GM18520 (cell line): ENCODE results near the gene EPRS1.

Experiments
- ATAC-seq: cut with Tn5 transposase; IDR thresholded peaks from one replicate; pipeline ENCODE4 v1.9.1; 2021; ENCODE audit not compliant: unreplicated experiment

Gene EPRS1

DNA sequence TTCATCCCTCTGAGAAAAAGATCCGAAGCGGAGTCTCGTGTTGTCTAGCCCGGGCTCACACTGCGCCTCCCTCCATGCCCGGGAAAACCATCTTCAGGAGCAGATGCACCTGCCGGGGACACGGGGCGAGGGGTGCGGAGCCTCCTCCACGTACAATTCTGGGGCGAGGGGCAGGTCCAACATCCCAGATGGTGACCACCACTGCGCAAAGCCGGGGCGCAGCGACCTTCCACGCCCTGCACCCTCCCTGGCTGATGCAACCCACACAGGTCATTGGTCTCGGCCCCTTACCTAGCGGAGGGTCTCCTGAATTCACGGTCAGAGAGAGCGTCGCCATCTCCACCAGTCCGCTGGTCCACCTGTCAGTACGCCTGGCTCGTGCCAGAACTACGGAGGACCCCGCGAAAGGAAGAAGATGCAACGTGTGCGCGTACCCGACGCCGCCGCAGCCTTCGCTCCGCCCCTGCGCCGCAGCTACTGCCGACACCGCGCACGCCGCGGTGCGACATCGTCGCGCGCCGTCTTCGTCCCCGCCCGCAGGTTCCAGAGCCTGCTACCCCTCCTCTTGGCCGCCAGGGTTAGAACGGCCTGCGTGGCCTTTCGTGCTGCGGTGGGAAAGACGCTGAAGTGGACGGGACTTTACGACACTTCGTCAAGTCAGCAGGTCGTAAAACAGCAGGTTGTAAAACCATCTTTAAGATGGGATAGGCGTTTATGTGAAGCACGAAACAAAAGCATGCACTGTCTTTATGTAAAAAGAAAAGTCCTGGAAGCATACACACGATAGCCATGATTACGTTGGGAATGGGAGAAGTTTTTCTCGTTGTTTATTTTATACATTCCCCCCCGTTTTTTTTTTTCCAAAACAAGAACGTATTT, at the start of gene EPRS1:
EPRS1 (minus strand) TSS at position 454 of the 879 bp plus-strand sequence; CDS start at position 337, 117 bp downstream.
- ATAC-seq: peak; percentile 98

DNA sequence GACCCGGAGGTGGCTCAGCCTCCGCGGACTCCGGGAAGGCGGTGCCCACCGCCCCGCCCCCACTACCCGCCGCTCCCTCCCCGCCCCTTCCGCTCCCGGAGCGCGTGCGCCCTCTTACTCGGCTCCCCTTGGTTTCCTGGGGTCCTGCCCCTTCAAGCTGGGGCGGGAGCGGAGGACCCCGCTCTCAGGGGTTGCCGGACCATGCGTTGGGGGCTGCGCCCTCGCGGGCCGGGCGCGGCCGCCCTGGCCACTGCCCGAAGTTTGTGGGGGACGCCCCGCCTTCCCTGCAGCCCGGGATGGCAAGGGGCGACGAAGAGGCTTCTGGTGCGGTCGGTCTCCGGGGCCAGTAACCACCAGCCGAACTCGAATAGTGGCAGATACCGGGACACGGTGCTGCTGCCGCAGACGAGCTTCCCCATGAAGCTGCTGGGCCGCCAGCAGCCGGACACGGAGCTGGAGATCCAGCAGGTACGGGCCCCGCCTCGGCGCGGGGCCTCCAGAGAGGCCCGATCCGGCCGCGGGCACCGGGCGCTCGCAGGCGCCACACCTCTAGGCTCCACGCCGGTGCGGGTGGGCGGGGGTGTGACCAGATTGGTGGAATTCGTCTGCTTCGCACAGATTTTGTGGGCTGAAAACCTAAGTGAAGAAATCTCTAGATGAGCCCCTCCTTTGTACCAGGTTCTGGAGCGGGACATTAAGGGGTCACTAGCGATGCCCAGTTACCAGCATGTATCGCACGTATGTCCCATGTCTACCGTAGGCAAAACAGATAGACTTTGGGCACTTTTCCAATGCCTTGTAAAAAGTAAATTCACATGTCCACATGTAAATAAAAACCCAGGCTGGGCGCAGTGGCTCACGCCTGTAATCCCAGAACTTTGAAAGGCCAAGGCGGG, 48.0 kb upstream of the EPRS1 start, which contains the start of gene IARS2:
IARS2 (plus strand) TSS at position 117 of the 896 bp plus-strand sequence; CDS start at position 202, 85 bp downstream.
- ATAC-seq: peak; percentile 43

GRCh38 chr1:220093361-220094015, 47.2 kb upstream of the EPRS1 start:
- ATAC-seq: peak; percentile 5

DNA sequence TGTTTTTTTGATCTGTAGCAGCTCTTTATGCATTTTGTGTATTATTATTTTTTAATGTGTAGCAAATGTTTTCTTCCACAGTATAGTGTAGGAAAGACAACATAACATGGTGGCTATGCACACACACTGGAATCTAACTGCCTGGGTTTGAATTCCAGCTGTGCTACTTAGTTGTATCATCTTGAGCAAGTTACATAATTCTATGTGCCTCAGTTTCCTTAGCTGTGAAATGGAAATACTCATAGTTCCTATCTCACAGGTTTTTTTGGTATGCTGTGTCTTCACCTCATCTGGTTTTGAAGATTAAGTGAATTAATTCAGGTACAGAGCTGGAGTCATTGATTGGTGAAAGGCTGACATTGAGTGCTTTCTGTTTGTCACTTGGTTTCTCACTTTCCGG, 46.4 kb upstream of the EPRS1 start:
- ATAC-seq: no peak

DNA sequence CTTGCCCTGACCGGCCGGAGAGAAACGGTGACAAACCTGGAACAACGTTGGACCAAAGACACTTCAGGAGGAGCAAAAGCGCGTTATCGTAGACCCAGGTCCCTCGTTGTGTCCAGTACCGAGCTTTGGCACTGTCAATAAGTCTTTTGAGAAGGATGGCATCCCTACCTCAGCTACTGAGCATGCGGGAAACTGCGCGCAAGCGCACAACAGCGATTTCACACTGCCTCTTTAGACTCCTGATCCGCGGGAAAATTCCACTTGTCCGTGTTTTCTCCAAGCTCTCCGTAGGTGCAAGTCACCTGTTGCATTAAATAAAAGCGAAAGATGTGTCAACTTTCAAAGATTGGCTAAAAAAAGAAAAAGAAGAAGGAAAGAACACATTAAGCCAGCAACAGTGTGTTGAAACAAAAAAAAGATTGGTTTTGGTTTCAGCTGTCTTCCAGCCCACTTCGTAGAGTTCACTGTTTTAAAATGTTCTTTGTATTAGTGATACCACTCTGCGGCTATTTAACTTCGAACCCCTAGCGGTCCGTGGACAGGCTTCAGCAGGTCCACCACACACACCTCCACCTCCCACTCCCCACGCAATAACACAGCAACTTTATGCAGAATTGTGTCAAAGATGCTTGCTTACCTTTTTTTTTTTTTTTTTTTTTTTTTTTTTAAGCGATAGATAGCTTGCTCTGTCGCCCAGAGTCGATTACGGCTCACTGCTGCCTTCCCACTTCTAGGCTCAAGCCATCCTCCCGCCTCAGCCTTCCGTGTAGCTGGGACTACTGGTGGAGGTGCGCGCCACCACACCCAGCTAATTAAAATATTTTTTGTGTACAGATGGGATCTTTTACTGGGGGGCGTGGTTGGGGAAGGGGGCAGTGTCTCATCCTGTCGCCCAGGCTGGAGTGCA, 43.6 kb upstream of the EPRS1 start, which contains the start of gene BPNT1:
BPNT1 (minus strand) TSS at position 139 of the 907 bp plus-strand sequence. CDS start 9,942 bp downstream, outside the sequence.
- peak; percentile 47 for ATAC-seq

DNA sequence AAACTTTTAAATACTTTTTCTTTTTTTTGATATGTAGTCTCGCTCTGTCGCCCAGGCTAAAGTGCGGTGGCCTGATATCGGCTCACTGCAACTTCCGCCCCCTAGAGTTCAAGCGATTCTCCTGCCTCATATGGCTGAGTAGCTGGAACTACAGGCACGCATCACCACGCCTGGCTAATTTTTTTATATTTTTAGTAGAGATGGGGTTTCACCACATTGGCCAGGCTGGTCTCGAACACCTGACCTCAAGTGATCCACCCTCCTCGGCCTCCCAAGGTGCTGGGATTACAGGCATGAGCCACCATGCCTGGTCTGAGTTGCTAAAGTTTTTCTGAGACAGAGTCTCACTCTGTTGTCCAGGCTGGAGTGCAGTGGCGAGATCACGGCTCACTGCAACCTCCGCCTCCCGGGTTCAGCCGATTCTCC, 40.0 kb upstream of the EPRS1 start:
- ATAC-seq: peak; percentile 37

DNA sequence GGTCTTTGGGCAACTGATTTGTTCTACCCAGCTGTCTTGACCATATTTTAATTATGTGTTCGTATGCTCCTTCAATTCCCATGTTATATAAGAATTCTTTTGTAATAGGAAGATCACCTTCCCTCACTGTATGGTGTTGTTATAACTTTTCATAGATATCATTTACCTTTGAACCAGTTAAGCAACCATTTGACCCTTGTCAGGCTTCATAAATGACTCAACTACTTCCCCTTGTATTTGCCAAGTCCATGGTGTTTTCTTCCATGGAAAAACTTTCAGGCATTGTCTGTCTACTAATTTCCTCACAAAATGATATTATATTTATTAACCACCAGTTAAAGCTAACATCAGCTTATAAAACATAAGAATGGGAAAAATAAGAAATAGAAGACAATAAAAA, 38.2 kb upstream of the EPRS1 start:
- no peak for ATAC-seq

DNA sequence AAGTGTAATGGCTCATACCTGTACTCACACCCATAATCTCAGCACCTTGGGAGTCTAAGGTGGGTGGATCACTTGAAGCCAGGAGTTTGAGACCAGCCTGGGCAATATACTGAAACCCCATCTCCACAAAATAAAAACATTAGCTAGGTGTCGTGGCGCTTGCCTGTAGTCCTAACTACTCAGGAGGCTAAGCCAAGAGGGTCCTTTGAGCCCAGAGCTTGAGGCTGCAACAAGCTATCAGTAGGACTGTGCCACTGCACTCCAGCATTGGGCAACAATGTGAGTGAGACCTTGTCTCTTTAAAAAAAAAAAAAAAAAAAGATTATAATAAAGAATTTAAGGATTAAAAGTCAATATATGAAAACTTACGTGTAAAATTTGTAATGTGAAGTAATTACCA, 31.6 kb upstream of the EPRS1 start:
- no peak for ATAC-seq

DNA sequence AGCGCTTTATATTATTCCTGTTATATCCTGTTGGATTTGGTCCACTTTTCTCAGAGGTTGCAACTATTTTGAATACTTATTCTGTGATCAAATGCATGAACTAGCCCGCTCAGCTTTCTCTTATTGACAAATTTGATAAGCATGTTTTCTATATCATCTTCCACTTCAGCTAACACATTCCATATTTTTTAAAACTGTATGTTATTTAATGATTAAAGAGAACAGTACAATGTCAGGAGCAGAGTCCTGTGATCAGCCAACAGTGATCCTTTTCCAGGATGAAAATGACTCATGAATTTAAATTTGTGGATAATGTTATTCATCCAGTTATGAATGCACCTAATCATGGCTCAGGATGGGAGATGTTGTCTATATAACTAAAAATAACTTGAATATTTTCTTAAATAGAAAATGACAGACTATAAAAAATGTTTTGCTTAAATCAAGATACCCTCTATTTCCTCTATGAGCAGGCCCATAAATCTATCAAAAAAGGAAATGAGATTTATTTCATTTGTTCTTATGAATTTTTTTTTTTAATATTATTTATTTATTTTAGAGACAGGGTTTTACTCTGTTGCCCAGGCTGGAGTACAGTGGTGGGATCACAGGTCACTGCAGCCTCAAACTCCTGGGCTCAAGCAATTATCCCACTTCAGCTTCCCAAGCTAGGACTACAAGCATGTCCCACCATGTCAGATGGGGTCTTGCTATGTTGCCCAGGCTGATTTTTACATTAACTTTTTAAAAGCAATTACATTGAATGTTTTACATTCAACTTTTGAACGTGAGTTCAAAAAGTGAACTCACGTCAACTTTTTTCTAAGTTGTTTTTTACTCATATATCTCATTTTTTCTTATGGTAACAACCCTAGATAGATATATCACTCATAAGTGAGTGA, 30.8 kb upstream of the EPRS1 start:
- ATAC-seq: no peak

- no peak for ATAC-seq
Measured at GRCh38 chr1:220067269-220068204, 21.2 kb upstream of the EPRS1 start.

GRCh38 chr1:220062629-220063028, 16.3 kb upstream of the EPRS1 start:
- ATAC-seq: no peak

GRCh38 chr1:220060876-220061275, 14.6 kb upstream of the EPRS1 start:
- ATAC-seq: no peak

DNA sequence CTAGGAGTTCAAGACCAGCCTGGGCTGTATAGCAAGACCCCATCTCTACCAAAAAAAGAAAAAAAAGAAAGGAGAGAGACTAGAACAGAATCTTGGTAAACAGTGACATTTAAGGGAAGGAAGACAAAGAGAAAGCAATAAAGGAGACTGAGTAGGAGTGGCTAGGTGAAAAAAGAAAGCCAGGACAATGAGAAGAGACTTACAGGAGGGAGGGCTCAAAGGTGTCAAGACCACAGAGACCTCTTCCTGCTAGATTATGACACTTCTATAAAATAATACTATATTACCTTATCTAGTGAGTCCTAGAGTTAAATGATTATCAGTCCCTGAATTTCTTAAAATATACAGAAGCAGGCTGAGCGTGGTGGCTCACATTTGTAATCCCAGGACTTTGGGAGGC, 10.1 kb upstream of the EPRS1 start:
- ATAC-seq: no peak

DNA sequence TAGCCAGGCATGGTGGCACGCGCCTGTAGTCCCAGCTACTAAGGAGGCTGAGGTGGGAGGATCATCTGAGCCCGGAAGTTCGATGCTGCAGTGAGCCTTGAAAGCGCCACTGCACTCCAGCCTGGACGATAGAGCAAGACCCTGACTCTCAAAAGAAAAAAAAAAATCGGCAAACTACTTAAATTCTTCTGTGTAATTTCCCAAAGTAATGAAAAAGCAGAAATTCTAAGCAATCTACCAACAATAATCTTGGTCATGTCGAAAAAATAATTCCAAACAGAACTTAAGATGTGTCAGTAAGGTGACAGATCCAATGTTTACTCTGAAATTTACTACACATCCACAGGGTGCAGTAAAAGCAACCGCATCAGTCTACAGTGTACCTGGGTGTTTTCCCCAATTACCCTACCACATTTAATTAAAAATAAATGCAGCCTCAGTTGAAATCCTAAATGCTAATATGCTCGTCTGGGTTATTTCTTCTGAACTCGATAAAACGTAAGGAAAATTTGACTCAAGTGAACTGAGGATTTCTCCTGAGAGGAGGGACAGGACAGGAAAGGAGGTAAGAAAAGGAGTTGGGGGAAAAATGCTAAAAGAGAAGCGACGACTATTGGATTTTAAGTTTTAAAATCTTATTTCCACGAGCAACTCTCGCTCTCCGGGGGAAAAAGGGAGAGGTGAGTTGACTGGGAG, 801 bp downstream of the EPRS1 start:
- no peak for ATAC-seq

DNA sequence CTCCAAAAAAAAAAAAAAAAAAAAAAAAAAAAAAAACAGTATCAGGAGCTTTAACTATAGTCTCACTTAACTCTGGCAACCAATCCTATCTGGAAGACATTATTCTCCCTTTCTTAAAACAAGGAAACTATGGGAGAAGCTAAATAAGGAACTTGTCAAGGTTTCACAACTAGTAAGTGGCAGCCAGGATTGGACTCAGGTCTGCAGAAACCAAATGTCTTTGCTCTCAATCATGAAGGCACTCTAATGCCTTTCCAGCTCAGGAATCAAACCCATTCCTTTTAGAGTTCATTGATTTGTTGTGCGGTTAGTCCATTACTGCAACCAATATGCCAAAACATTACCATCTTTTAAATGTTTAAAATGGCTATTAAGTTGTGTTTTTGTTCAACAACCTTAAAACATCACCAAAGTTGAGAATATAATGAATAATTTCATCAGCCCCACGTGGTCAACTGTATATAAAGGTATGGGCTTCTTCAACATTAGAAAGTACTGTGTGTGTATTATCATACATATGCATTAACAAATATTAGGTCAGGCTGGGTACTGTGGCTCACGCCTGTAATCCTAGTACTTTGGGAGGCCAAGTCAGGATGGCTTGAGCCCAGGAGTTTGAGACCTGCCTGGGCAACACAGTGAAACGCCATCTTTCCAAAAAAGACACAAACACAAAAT, 1.5 kb downstream of the EPRS1 start:
- no peak for ATAC-seq

DNA sequence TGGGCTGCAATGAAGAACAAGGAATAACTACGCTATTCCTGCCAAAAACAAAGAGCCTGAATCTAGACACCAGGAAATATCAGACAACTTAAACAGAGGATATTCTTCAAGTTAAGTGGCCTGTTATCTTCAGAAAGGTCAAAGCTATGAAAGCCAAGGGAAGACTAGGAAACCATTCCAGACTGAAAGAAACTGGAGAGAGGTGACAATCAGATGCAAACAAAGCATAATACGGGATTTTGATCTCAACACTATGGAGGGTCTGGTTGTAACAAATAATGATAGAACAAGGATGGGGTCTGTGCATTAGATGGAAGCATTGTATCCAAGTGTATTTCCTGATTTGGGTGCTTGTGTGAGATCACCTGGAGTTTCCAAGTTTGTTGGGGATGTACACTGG, 2.7 kb downstream of the EPRS1 start:
- ATAC-seq: no peak
